IMR-90 (cell line): ENCODE data around the gene PSMB2. TPM values are rescaled to one million over a fixed set of nuclear protein-coding genes. Genes with fewer than 3 reads are reported as not detected.

Experiments
- ATAC-seq: fragments of 200-7000 bp; cut with Tn5 transposase; 2 replicates; pipeline ENCODE4 v1.9.1; 2020; ENCODE audit warnings: low read depth, mild to moderate bottlenecking, moderate library complexity
- BruUV-seq: library from RNA; stranded (reverse); fragments of 400-500 nt; replicated peaks from 2 replicates; lab custom pipeline; 2021; lab: Mats Ljungman, UMichigan
- CTCF ChIA-PET: fragments of 300-600 bp; formaldehyde crosslinking; extraction: SDS; loops from one replicate; lab custom pipeline; 2021; ENCODE audit warnings: antibody characterized with exemption; lab: Yijun Ruan, JAX
- POLR2A ChIA-PET: fragments of 300-600 bp; sonication (Branson Sonifier 250); formaldehyde crosslinking; loops from one replicate; lab custom pipeline; 2022; ENCODE audit warnings: antibody characterized with exemption; ENCODE audit not compliant: unreplicated experiment; lab: Charles Lee
- DNase-seq: peaks from one replicate; pipeline ENCODE4 v3.0.0; 2013
- H2AFZ ChIP-seq: replicated peaks from 2 replicates; pipeline ENCODE3; 2013; ENCODE audit warnings: low read length, mild to moderate bottlenecking; ENCODE audit not compliant: poor library complexity
- H2AK5ac ChIP-seq: 2 replicates; pipeline ENCODE4 v1.6.1; 2013; ENCODE audit warnings: low read depth, low read length, inconsistent platforms
- H2AK9ac ChIP-seq: replicated peaks from 2 replicates; pipeline ENCODE3; 2013; ENCODE audit warnings: mild to moderate bottlenecking, low read depth, low read length, moderate library complexity; ENCODE audit not compliant: poor library complexity
- H2BK120ac ChIP-seq: 2 replicates; pipeline ENCODE4 v1.6.1; 2013; ENCODE audit warnings: low read depth, low read length, inconsistent platforms
- H2BK15ac ChIP-seq: 3 replicates; pipeline ENCODE4 v1.6.1; 2013; ENCODE audit warnings: low read depth, low read length, inconsistent platforms
- H2BK20ac ChIP-seq: 2 replicates; pipeline ENCODE4 v1.6.1; 2013; ENCODE audit warnings: low read depth, mild to moderate bottlenecking, inconsistent platforms, low read length, moderate library complexity
- H2BK5ac ChIP-seq: 2 replicates; pipeline ENCODE4 v1.6.1; 2013; ENCODE audit warnings: mild to moderate bottlenecking, low read depth, low read length, inconsistent platforms; ENCODE audit not compliant: poor library complexity, severe bottlenecking
- H3K14ac ChIP-seq: replicated peaks from 2 replicates; pipeline ENCODE4 v1.6.1; 2013; ENCODE audit warnings: low read depth, low read length, inconsistent platforms
- H3K18ac ChIP-seq: 2 replicates; pipeline ENCODE4 v1.6.1; 2013; ENCODE audit warnings: low read depth, low read length, control low read depth
- H3K23ac ChIP-seq: 2 replicates; pipeline ENCODE4 v1.6.1; 2013; ENCODE audit warnings: low read depth, low read length, inconsistent platforms
- H3K27ac ChIP-seq: 2 replicates; pipeline ENCODE4 v1.5.1; 2013; ENCODE audit warnings: mild to moderate bottlenecking, control low read depth, low read length; ENCODE audit not compliant: insufficient read depth
- H3K27me3 ChIP-seq: 2 replicates; pipeline ENCODE4 v1.6.1; 2013; ENCODE audit warnings: low read length; ENCODE audit not compliant: control insufficient read depth, insufficient read depth
- H3K36me3 ChIP-seq: 2 replicates; pipeline ENCODE4 v1.6.1; 2013; ENCODE audit warnings: low read length, mixed read lengths; ENCODE audit not compliant: control insufficient read depth, insufficient read depth
- H3K4ac ChIP-seq: 2 replicates; pipeline ENCODE4 v1.6.1; 2013; ENCODE audit warnings: low read depth, low read length, inconsistent platforms
- H3K4me1 ChIP-seq: 2 replicates; pipeline ENCODE4 v1.6.1; 2013; ENCODE audit warnings: low read length, mixed read lengths; ENCODE audit not compliant: control insufficient read depth, insufficient read depth
- H3K4me2 ChIP-seq: 2 replicates; pipeline ENCODE4 v1.6.1; 2013; ENCODE audit warnings: low read depth, mild to moderate bottlenecking, control low read depth, low read length, moderate library complexity
- H3K4me3 ChIP-seq: 2 replicates; pipeline ENCODE4 v1.5.1; 2013; ENCODE audit warnings: low read depth, mild to moderate bottlenecking, control low read depth, low read length, moderate library complexity; ENCODE audit not compliant: insufficient read depth
- H3K56ac ChIP-seq: 2 replicates; pipeline ENCODE4 v1.6.1; 2013; ENCODE audit warnings: low read length, inconsistent platforms; ENCODE audit not compliant: insufficient read depth; ENCODE audit errors: extremely low read depth
- H3K79me1 ChIP-seq, 2 experiments: 2 replicates each; pipeline ENCODE4 v1.6.1; 2013; ENCODE audit warnings: low read length in 2 of 2, inconsistent platforms in 1 of 2, low read depth in 1 of 2
- H3K9ac ChIP-seq: 2 replicates; pipeline ENCODE4 v1.6.1; 2013; ENCODE audit warnings: low read depth, low read length, control low read depth
- H3K9me1 ChIP-seq: 2 replicates; pipeline ENCODE4 v1.6.1; 2013; ENCODE audit warnings: low read length, inconsistent platforms; ENCODE audit not compliant: insufficient read depth
- H3K9me3 ChIP-seq: 2 replicates; pipeline ENCODE4 v1.6.1; 2013; ENCODE audit warnings: low read length; ENCODE audit not compliant: control insufficient read depth, insufficient read depth
- H4K20me1 ChIP-seq: 2 replicates; pipeline ENCODE4 v1.6.1; 2013; ENCODE audit warnings: low read length, inconsistent platforms; ENCODE audit not compliant: insufficient read depth
- H4K5ac ChIP-seq: 2 replicates; pipeline ENCODE4 v1.6.1; 2013; ENCODE audit warnings: mild to moderate bottlenecking, low read depth, low read length, control low read depth
- H4K8ac ChIP-seq, 2 experiments: 2 replicates each; pipeline ENCODE4 v1.6.1; 2013; ENCODE audit warnings: low read depth in 2 of 2, low read length in 2 of 2, control low read depth in 1 of 2, inconsistent platforms in 1 of 2
- H4K91ac ChIP-seq: 2 replicates; pipeline ENCODE4 v1.6.1; 2013; ENCODE audit warnings: low read depth, low read length, inconsistent platforms; ENCODE audit not compliant: insufficient read depth
- BHLHE40 ChIP-seq: fragments of 150-350 bp; IDR thresholded peaks from 2 replicates; pipeline ENCODE4 v1.6.1; 2016; ENCODE audit warnings: mild to moderate bottlenecking, low read depth, low read length
- CEBPB ChIP-seq: IDR thresholded peaks from 2 replicates; pipeline ENCODE4 v1.6.1; 2012; ENCODE audit warnings: low read depth, low read length, improper control_type of control experiment
- CHD1 ChIP-seq: IDR thresholded peaks from 2 replicates; pipeline ENCODE4 v1.6.1; 2012; ENCODE audit warnings: low read depth, low read length, improper control_type of control experiment
- FOS ChIP-seq: fragments of 150-350 bp; IDR thresholded peaks from 2 replicates; pipeline ENCODE4 v1.6.1; 2016; ENCODE audit warnings: low read depth, low read length
- MAFK ChIP-seq: IDR thresholded peaks from 2 replicates; pipeline ENCODE4 v1.6.1; 2012; ENCODE audit warnings: low read depth, low read length, improper control_type of control experiment
- MAZ ChIP-seq: IDR thresholded peaks from 2 replicates; pipeline ENCODE4 v1.6.1; 2012; ENCODE audit warnings: low read depth, mild to moderate bottlenecking, low read length, improper control_type of control experiment, moderate library complexity, borderline replicate concordance
- MXI1 ChIP-seq: IDR thresholded peaks from 2 replicates; pipeline ENCODE4 v1.6.1; 2012; ENCODE audit warnings: low read depth, mild to moderate bottlenecking, low read length, moderate library complexity, borderline replicate concordance
- NFE2L2 ChIP-seq: fragments of 150-350 bp; IDR thresholded peaks from 2 replicates; pipeline ENCODE4 v1.6.1; 2016; ENCODE audit warnings: low read depth, mild to moderate bottlenecking, low read length
- POLR2A ChIP-seq: IDR thresholded peaks from 2 replicates; pipeline ENCODE4 v1.6.1; 2012; ENCODE audit warnings: mild to moderate bottlenecking, low read depth, low read length
- RAD21 ChIP-seq: IDR thresholded peaks from 2 replicates; pipeline ENCODE4 v1.6.1; 2012; ENCODE audit warnings: low read length, improper control_type of control experiment
- RCOR1 ChIP-seq: IDR thresholded peaks from 2 replicates; pipeline ENCODE4 v1.6.1; 2012; ENCODE audit warnings: mild to moderate bottlenecking, low read length, improper control_type of control experiment; ENCODE audit not compliant: insufficient replicate concordance
- RFX5 ChIP-seq: IDR thresholded peaks from 2 replicates; pipeline ENCODE4 v1.8.0; 2012; ENCODE audit warnings: low read depth, mild to moderate bottlenecking, low read length, moderate library complexity
- SMC3 ChIP-seq: fragments of 150-350 bp; IDR thresholded peaks from 2 replicates; pipeline ENCODE4 v1.6.1; 2016; ENCODE audit warnings: low read depth, mild to moderate bottlenecking, antibody characterized with exemption, low read length, moderate library complexity
- WGBS, 2 experiments: methylation state at CpG; one replicate each; pipeline versions ENCODE4 v1.1.5 to v1.1.7; 2013; ENCODE audit warnings: missing lambda C conversion rate in 2 of 2; ENCODE audit not compliant: insufficient read length in 1 of 2; ENCODE audit errors: extremely low coverage in 2 of 2; 5-methylcytosine and 5-hydroxymethylcytosine counted together
- dilution Hi-C: fragments of 300-500 bp; cut with HindIII; formaldehyde crosslinking; loops from one replicate; pipeline ENCODE4 v1.14.3; 2018; ENCODE audit warnings: low sequenced_read_pairs; ENCODE audit not compliant: unreplicated experiment
- in situ Hi-C: fragments of 300-500 bp; cut with MboI; formaldehyde crosslinking; loops from 3 replicates; pipeline ENCODE4 v1.14.3; 2019; ENCODE audit warnings: low sequenced_read_pairs, inconsistent platforms, mixed read lengths
- intact Hi-C: fragments of 100-400 bp; cut with micrococcal nuclease; formaldehyde crosslinking; loops from 2 replicates; pipeline ENCODE4 v1.10.0; 2022
- polyA plus RNA-seq, 3 experiments: library from polyadenylated mRNA; depleted of rRNA; stranded (reverse); fragments of >200 nt; gene quantifications; 2 replicates each; pipeline ENCODE4 v1.2.3, GENCODE V29; 2012; ENCODE audit warnings: low replicate concordance in 1 of 3
- total RNA-seq: library from RNA; depleted of rRNA; stranded (reverse); fragments of >200 nt; gene quantifications from 2 replicates; pipeline ENCODE4 v1.2.3, GENCODE V29; 2012
- TF ChIP-seq, protein P1 (sequence below): fragments of 150-350 bp; IDR thresholded peaks from 2 replicates; pipeline ENCODE4 v1.6.1; 2017; ENCODE audit warnings: mild to moderate bottlenecking, antibody characterized with exemption, low read length, low read depth
- TF ChIP-seq, protein P2 (sequence below): conservative IDR thresholded peaks from 2 replicates; pipeline ENCODE4 v1.5.1; 2012; ENCODE audit warnings: mild to moderate bottlenecking, low read depth, low read length, improper control_type of control experiment

Gene PSMB2
- total and polyA plus RNA-seq, 2 of the 4 experiments (the other 2 are of a cell fraction), result 23.8 to 86.2 TPM

DNA sequence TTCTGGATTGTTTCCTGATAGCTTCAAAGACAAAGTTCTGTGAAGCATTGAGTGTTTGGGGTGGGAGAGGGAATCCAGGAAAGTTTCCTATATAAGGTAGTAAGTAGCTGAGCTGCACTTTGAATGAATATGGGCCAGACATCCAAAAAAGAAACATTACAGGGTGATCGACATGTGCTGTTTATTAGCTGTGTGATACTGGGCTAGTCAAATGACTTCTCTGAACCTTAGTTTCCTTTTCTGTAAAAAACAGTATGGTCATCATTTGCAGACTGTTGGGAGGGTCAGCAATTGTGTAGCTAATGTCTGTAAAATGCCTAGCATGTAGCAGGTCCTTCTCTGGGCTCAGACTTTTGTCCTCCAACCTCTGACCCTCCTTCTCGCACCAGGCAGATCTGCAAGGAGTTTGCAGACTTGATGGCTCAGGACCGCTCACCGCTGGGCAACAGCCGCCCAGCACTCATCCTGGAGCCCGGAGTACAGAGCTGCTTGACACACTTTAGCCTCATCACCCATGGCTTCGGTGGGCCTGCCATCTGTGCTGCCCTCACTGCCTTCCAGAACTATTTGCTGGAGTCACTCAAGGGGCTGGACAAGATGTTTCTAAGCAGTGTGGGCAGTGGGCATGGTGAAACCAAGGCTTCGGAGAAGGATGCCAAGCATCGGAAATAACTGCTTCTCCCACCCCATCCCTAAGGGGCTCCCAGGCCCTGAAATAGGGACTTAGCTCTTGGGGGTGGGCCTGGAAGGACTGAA lies 47.1 kb downstream of the PSMB2 start:
- Histone ChIP-seq H2AK5ac (no peak overlapping the region), H3K4me3 (no peak overlapping the region), H2BK20ac (no peak overlapping the region), H4K20me1 (no peaks in the 10 kb centered on the region; the same call in 1 of the 2 replicates), H3K27ac (no peak overlapping the region), H3K9ac (no peak overlapping the region), H3K4me2 (no peak overlapping the region), H3K9me3 (no peaks in the 10 kb centered on the region), H3K23ac (no peak overlapping the region), H3K14ac (no peak overlapping the region), H3K18ac (no peak overlapping the region), H3K27me3 (no peaks in the 10 kb centered on the region), H3K9me1 (peaks cover 20% of the 10 kb centered on the region), H3K4ac (no peak overlapping the region), H4K91ac (no peak overlapping the region), H3K56ac (no peak overlapping the region), H4K5ac (no peak overlapping the region), H2BK5ac (no peak overlapping the region), H3K79me1 (no peaks in the 10 kb centered on the region), H3K4me1 (no peaks in the 10 kb centered on the region), H2BK120ac (no peak overlapping the region), H2BK15ac (no peak overlapping the region), H4K8ac (no peak overlapping the region), H3K36me3 (peaks cover 6% of the 10 kb centered on the region), H2AFZ (no peak overlapping the region), H2AK9ac (no peak overlapping the region)
- WGBS, 2 experiments, result 90% methylated on average over 6 of the region's 9 CpGs; no CpG with 5 or more reads in 1 of the 2 experiments
- no peak for DNase-seq
- no peak for ATAC-seq
- in situ Hi-C loops, result no loop called here
- CTCF ChIA-PET, result no interaction called here
- no TSS peak for BruUV-seq
- POLR2A ChIA-PET, result no interaction called here
- dilution Hi-C loops, result no loop called here
- TF ChIP-seq CHD1 (no peak), NFE2L2 (no peak), POLR2A (no peak), CEBPB (no peak), FOS (no peak), MAZ (no peak), SMC3 (no peak), RAD21 (no peak), BHLHE40 (no peak), RFX5 (no peak), MAFK (no peak), RCOR1 (no peak), MXI1 (no peak)
- TF ChIP-seq, protein P1, sequence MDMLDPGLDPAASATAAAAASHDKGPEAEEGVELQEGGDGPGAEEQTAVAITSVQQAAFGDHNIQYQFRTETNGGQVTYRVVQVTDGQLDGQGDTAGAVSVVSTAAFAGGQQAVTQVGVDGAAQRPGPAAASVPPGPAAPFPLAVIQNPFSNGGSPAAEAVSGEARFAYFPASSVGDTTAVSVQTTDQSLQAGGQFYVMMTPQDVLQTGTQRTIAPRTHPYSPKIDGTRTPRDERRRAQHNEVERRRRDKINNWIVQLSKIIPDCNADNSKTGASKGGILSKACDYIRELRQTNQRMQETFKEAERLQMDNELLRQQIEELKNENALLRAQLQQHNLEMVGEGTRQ, result no peak
- TF ChIP-seq, protein P2, sequence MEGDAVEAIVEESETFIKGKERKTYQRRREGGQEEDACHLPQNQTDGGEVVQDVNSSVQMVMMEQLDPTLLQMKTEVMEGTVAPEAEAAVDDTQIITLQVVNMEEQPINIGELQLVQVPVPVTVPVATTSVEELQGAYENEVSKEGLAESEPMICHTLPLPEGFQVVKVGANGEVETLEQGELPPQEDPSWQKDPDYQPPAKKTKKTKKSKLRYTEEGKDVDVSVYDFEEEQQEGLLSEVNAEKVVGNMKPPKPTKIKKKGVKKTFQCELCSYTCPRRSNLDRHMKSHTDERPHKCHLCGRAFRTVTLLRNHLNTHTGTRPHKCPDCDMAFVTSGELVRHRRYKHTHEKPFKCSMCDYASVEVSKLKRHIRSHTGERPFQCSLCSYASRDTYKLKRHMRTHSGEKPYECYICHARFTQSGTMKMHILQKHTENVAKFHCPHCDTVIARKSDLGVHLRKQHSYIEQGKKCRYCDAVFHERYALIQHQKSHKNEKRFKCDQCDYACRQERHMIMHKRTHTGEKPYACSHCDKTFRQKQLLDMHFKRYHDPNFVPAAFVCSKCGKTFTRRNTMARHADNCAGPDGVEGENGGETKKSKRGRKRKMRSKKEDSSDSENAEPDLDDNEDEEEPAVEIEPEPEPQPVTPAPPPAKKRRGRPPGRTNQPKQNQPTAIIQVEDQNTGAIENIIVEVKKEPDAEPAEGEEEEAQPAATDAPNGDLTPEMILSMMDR, result no peak
- intact Hi-C loops, result no loop called here
